A172 (cell line): ENCODE results near the gene TROAP. TPM values are rescaled to one million over a fixed set of nuclear protein-coding genes. Genes with fewer than 3 reads are reported as not detected.
"Not testable (repeated sequence)": the region's sequence is repeated elsewhere in the genome, so short reads cannot be mapped to it uniquely, and the experiment has no call there.

Experiments
- DNase-seq: peaks from one replicate; pipeline ENCODE4 v3.0.0-alpha.2; 2015; ENCODE audit warnings: low spot score
- total RNA-seq: library from RNA; depleted of rRNA; stranded (reverse); fragments of >200 nt; shearing (Covaris generic); gene quantifications from 2 replicates; pipeline ENCODE4 v1.2.3, GENCODE V29; 2014

The TROAP gene
- total RNA-seq, 1 experiment from 2014 or later, result 45.4 TPM

- DNase-seq, result no peak
Measured at GRCh38 chr12:49295082-49295936, 27.7 kb upstream of the TROAP start, which contains the start of gene PRPH. Gene PRPH, plus strand, starts transcription at chr12:49295147. Its CDS starts 54 bp downstream, at chr12:49295201.

- DNase-seq, result no peak
Measured at GRCh38 chr12:49296034-49296835, 26.8 kb upstream of the TROAP start.

- no peak for DNase-seq
Measured at GRCh38 chr12:49296836-49297694, 26.0 kb upstream of the TROAP start.

GRCh38 chr12:49297695-49298060 is 25.4 kb upstream of the TROAP start:
- no peak for DNase-seq

- no peak for DNase-seq
Measured at GRCh38 chr12:49298160-49298559, 24.9 kb upstream of the TROAP start.

DNA sequence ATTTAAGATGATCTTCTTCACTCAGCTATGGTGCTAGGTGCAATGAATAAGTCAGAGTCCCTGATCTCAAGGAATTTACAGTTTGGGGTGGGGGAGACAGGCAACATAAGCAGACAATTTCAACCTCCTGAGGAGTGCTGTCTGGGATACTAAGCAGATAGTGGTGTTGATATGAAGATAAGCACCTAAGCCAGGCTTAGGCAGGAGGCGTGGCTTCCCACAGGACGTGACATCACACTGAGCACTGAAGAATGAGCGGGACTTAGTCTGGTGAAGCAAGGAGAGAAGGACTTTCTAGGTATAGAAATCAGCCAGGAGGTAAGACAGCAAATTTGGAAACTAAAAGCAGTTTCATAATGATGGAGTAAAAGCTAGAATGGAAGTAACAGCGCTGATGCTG is 21.3 kb upstream of the TROAP start:
- no peak for DNase-seq

DNA sequence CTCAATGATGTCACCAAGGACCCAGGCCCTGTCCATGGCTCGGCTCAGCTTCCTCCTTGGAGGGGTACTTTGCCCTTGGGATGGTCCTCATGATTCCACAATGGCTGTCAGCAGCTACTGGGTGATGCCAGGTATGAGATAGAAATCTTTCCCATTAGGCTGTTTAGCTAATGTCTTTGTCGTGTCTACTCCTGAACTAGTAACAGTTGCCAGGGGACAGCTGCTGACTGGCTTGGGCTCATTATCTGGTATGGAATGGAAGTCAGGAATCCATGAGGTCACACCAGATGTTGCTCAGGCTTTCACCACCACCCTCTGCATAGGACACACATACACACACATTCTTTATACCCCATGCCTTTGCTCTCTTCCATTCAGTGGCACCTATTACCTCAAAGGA is 18.9 kb upstream of the TROAP start:
- DNase-seq, result no peak

GRCh38 chr12:49305762-49306510 is 17.1 kb upstream of the TROAP start:
- no peak for DNase-seq

- DNase-seq, result no peak
Measured at GRCh38 chr12:49309386-49309785, 13.7 kb upstream of the TROAP start.

DNA sequence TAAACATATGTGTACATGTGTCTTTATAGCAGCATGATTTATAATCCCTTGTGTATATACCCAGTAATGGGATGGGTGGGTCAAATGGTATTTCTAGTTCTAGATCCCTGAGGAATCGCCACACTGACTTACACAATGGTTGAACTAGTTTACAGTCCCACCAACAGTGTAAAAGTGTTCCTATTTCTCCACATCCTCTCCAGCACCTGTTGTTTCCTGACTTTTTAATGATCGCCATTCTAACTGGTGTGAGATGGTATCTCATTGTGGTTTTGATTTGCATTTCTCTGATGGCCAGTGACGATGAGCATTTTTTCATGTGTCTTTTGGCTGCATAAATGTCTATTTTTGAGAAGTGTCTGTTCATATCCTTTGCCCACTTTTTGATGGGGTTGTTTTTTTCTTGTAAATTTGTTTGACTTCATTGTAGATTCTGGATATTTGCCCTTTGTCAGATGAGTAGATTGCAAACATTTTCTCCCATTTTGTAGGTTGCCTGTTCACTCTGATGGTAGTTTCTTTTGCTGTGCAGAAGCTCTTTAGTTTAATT is 12.5 kb upstream of the TROAP start:
- DNase-seq, result not testable (repeated sequence)

GRCh38 chr12:49314811-49315210 is 8.2 kb upstream of the TROAP start:
- DNase-seq, result no peak

DNA sequence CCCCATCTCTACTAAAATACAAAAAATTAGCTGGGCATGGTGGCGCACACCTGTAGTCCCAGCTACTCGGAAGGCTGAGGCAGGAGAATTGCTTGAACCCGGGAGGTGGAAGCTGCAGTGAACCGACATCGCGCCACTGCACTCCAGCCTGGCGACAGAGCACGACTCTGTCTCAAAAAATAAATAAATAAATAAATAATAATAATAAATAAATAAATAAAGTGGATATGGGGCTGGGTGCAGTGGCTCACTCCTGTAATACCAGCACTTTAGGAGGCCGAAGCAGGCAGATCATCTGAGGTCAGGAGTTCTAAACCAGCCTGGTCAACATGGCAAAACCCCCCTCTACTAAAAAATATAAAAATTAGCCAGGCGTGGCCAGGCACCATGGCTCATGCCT is 5.9 kb upstream of the TROAP start:
- DNase-seq, result not testable (repeated sequence)

GRCh38 chr12:49320411-49321103 is 2.5 kb upstream of the TROAP start:
- not testable (repeated sequence) for DNase-seq

GRCh38 chr12:49322367-49322707 is 718 bp upstream of the TROAP start:
- no peak for DNase-seq

DNA sequence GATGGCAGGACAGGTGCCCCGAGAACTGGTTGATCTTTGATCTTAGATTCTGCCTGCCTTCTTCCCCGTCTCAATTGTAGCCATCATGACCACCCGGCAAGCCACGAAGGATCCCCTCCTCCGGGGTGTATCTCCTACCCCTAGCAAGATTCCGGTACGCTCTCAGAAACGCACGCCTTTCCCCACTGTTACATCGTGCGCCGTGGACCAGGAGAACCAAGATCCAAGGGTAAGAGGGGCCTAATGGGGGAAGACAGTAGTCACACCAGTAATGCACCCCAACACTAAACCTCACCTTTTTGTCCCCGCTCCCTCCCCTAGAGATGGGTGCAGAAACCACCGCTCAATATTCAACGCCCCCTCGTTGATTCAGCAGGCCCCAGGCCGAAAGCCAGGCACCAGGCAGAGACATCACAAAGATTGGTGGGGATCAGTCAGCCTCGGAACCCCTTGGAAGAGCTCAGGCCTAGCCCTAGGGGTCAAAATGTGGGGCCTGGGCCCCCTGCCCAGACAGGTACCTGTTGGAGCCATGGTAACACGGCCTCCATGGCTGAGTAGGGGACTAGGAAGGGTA is 556 bp downstream of the TROAP start:
- DNase-seq, result no peak

- DNase-seq, result no peak
Measured at GRCh38 chr12:49325606-49326005, 2.6 kb downstream of the TROAP start.

DNA sequence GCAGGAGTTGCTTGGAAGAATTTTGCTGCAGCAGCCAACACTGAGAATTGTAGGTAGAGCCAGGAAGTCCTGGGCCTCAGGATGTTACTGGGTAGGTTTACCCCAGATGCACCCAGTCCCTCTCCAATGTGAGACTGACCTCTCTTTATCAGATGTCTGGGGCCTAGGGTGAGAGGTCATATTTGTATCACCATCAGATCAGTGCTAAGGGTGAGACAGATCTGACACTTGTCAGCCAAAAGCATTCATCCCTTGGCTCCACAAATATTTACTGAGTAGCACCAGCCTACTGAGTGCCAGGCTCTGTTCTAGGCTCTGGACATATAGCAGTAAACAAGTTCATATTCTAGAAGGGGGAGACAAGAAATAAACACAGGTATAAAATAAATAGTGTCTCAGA is 4.3 kb downstream of the TROAP start:
- no peak for DNase-seq

DNA sequence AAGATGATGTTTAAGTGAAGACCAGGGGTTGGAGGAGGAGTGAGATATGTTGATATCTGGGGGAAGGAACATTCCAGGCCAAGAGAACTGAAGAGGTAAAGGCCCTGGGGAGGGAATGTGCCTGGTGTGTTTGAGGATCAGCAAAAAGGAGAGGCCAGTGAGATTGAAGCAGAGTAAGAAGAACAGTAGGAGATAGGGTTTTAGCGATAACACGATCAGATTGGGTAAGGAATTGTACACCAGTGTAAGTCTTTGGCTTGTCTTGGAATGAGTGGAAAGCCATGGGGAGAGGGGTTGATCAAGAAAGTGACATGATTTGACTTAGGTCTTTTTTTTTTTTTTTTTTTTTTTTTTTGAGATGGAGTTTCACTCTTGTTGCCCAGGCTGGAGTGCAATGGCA is 4.8 kb downstream of the TROAP start:
- no peak for DNase-seq

GRCh38 chr12:49328816-49329215 is 5.8 kb downstream of the TROAP start:
- no peak for DNase-seq

GRCh38 chr12:49330032-49330619 is 7.1 kb downstream of the TROAP start:
- DNase-seq, result no peak
